ENCODE data around the gene ABCG1.

DNA sequence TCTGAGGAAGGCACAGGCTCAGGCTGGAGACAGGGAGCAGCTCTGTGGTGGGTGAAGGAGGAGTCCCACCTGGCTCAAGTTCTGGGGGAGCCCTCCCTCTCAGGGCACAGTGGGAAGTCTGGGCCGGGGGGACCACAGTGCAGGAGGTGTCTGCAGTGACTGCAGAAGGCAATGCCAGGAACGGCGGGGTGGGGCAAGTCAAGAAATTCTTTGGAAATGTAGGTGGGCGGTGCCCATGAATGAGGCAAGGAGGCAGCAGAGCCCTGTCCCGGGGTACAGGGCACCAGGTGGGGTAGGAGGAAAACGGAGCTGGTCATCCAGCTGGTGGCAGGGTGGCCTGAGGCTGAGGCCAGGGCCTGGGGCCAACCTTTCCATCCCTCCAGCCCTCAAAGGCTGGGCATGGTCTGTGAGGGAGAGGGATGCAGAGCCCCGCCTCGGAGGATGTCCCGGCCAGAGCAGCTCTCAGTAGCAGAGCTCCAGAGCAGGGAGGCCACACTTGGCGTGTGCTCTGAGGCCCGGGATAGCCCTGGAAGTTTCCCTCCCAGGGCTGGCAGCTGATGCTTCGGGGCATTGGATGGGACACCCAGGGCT is 91.6 kb downstream of the ABCG1 start:
- TF ChIP-seq, protein P1, sequence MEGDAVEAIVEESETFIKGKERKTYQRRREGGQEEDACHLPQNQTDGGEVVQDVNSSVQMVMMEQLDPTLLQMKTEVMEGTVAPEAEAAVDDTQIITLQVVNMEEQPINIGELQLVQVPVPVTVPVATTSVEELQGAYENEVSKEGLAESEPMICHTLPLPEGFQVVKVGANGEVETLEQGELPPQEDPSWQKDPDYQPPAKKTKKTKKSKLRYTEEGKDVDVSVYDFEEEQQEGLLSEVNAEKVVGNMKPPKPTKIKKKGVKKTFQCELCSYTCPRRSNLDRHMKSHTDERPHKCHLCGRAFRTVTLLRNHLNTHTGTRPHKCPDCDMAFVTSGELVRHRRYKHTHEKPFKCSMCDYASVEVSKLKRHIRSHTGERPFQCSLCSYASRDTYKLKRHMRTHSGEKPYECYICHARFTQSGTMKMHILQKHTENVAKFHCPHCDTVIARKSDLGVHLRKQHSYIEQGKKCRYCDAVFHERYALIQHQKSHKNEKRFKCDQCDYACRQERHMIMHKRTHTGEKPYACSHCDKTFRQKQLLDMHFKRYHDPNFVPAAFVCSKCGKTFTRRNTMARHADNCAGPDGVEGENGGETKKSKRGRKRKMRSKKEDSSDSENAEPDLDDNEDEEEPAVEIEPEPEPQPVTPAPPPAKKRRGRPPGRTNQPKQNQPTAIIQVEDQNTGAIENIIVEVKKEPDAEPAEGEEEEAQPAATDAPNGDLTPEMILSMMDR (conservative IDR thresholded peaks at IDR 0.05; ENCODE audit: low read length): no peak
- TF ChIP-seq EZH2phosphoT487 (IDR thresholded peaks at IDR 0.05; ENCODE audit: borderline replicate concordance, low read depth, low read length): no peak
